Panc1 (cell line): ENCODE measurements around the gene OR3A2.

Experiments
- POLR2AphosphoS5 ChIP-seq: IDR thresholded peaks from 2 replicates; pipeline ENCODE4 v1.6.1; 2012; ENCODE audit warnings: mild to moderate bottlenecking, low read depth, low read length, moderate library complexity
- SIN3A ChIP-seq: IDR thresholded peaks from 2 replicates; pipeline ENCODE4 v1.6.1; 2012; ENCODE audit warnings: low read depth, mild to moderate bottlenecking, low read length, moderate library complexity, borderline replicate concordance; ENCODE audit not compliant: insufficient read depth

- TF ChIP-seq POLR2AphosphoS5 (no peak), SIN3A (no peak)
Observed at GRCh38 chr17:3389791-3390190, 3.7 kb upstream of the OR3A2 start.
